ENCODE data around the gene ELOVL5. TPM values are rescaled to one million over a fixed set of nuclear protein-coding genes. Genes with fewer than 3 reads are reported as not detected.

Gene ELOVL5
- total and polyA plus RNA-seq, 2 donors (not counting 1 experiment from before 2014, with no cell fraction given), result 128 to 144 TPM

GRCh38 chr6:53287336-53288225, 61.2 kb downstream of the ELOVL5 start:
- no peak overlapping the region for H3K4me3 Mint-ChIP-seq

More at GRCh38 chr6:53287336-53288225, 61.2 kb downstream of the ELOVL5 start:
- ATAC-seq (ENCODE audit: low read depth), result no peak
- peaks cover 82% of the 10 kb centered on the region for H3K4me1 Mint-ChIP-seq
- no peak for TF ChIP-seq CTCF (IDR thresholded peaks at IDR 0.05)
- TF ChIP-seq EZH2 (IDR thresholded peaks at IDR 0.05; ENCODE audit: borderline replicate concordance, insufficient read depth, low read depth, low read length, poor library complexity, severe bottlenecking), result no peak
- Histone ChIP-seq H4K20me1 (ENCODE audit: control insufficient read depth, insufficient read depth, low read length, poor library complexity, severe bottlenecking) (no peaks in the 10 kb centered on the region), H3K9me3 (ENCODE audit: control extremely low read depth in 1 of 3, control insufficient read depth in 2 of 3, insufficient read depth in 1 of 3, low read length in 2 of 3) (no peaks in the 10 kb centered on the region), H3K4me3 (ENCODE audit: control extremely low read depth in 1 of 5, extremely low read depth in 1 of 5, insufficient read depth in 1 of 5, low read depth in 2 of 5, low read length in 4 of 5) (no peak overlapping the region), H3K79me2 (ENCODE audit: control insufficient read depth, insufficient read depth, low read length) (peaks cover 80% of the 10 kb centered on the region), H3K27me3 (replicated peaks in 1 of 4; ENCODE audit: control extremely low read depth in 1 of 4, control insufficient read depth in 3 of 4, insufficient read depth in 4 of 4, low read length in 3 of 4) (no peaks in the 10 kb centered on the region), H3K4me1 (ENCODE audit: control insufficient read depth in 2 of 2, insufficient read depth in 2 of 2, low read length in 2 of 2) (peaks cover 76 to 80% of the 10 kb centered on the region in 2 donors), H3K36me3 (replicated peaks in 1 of 2; ENCODE audit: control extremely low read depth in 1 of 2, control insufficient read depth in 1 of 2, extremely low read depth in 1 of 2, insufficient read depth in 2 of 2, low read length in 1 of 2) (peaks cover 21 to 52% of the 10 kb centered on the region in 2 experiments), H3K27ac (ENCODE audit: low read length in 2 of 2) (peak overlapping the region; percentile 1 to 90), H2AFZ (ENCODE audit: insufficient read depth, low read depth, low read length, poor library complexity, severe bottlenecking) (no peak overlapping the region), H3K9ac (ENCODE audit: low read length) (no peak overlapping the region), H3K4me2 (replicated peaks; ENCODE audit: low read depth, low read length, poor library complexity, severe bottlenecking) (no peak overlapping the region)
- 96% methylated on average over 5 of the region's 9 CpGs for WGBS (ENCODE audit: insufficient coverage)
- ChIA-PET POLR2A (interaction anchor here (0.5 kb wide), 1 partner anchor 104 kb away, joined by 4 read pairs; no protein-coding TSS in a partner anchor), CTCF (interaction anchor here (0.9 to 10.0 kb wide), 4 partner anchors 8 to 115 kb away, joined by 3 to 160 read pairs (median 3); partner anchors contain the start of gene ELOVL5)
- H3K9me3 Mint-ChIP-seq (ENCODE audit: insufficient read depth), result no peaks in the 10 kb centered on the region
- no peaks in the 10 kb centered on the region for H3K27me3 Mint-ChIP-seq
- intact Hi-C loops (cut with micrococcal nuclease), result no loop called here
- peak overlapping the region; percentile 84 for H3K27ac Mint-ChIP-seq
- DNase-seq, result no peak
